Neural cell (in vitro differentiated cells): Measurements from ENCODE around the gene FAR2. TPM values are rescaled to one million over a fixed set of nuclear protein-coding genes. Genes with fewer than 3 reads are reported as not detected.
"Not testable (repeated sequence)": the region's sequence is repeated elsewhere in the genome, so short reads cannot be mapped to it uniquely, and the experiment has no call there.

Experiments
- H2AFZ ChIP-seq: fragments of 200-600, 300-800 bp; sonication (generic), shearing (Covaris generic); 2 replicates; pipeline ENCODE4 v1.6.0; 2014; ENCODE audit warnings: low read depth, mild to moderate bottlenecking, antibody characterized with exemption, low read length, moderate library complexity
- H3F3A ChIP-seq: fragments of 200-600 bp; shearing (Covaris generic); 2 replicates; pipeline ENCODE4 v1.6.1; 2016; ENCODE audit warnings: mild to moderate bottlenecking, moderate library complexity, mixed read lengths, antibody characterized with exemption, low read length; ENCODE audit not compliant: insufficient read depth, poor library complexity, severe bottlenecking
- H3K27ac ChIP-seq: fragments of 200-600, 300-800 bp; sonication (generic), shearing (Covaris generic); 2 replicates; pipeline ENCODE4 v1.5.1; 2014; ENCODE audit warnings: mild to moderate bottlenecking, low read length, moderate library complexity
- H3K27me3 ChIP-seq: fragments of 300-800, 200-600 bp; sonication (generic), shearing (Covaris generic); 2 replicates; pipeline ENCODE4 v1.6.0; 2014; ENCODE audit warnings: mild to moderate bottlenecking, low read depth, low read length, moderate library complexity; ENCODE audit not compliant: insufficient read depth
- H3K36me3 ChIP-seq: fragments of 300-800, 200-600 bp; sonication (generic), shearing (Covaris generic); 2 replicates; pipeline ENCODE4 v1.5.1; 2014; ENCODE audit warnings: mild to moderate bottlenecking, antibody characterized with exemption, low read length, moderate library complexity; ENCODE audit not compliant: insufficient read depth
- H3K4me2 ChIP-seq: fragments of 300-800, 200-600 bp; sonication (generic), shearing (Covaris generic); 2 replicates; pipeline ENCODE4 v1.6.0; 2014; ENCODE audit warnings: mild to moderate bottlenecking, low read length
- H3K4me3 ChIP-seq: fragments of 300-800, 200-600 bp; sonication (generic), shearing (Covaris generic); 2 replicates; pipeline ENCODE4 v1.5.1; 2014; ENCODE audit warnings: mild to moderate bottlenecking, low read length, moderate library complexity
- H3K79me2 ChIP-seq: fragments of 200-600 bp; shearing (Covaris generic); replicated peaks from 2 replicates; pipeline ENCODE4 v1.6.0; 2014; ENCODE audit warnings: mild to moderate bottlenecking, low read length, moderate library complexity; ENCODE audit not compliant: insufficient read depth
- H3K9ac ChIP-seq: fragments of 300-800, 200-600 bp; sonication (generic), shearing (Covaris generic); 2 replicates; pipeline ENCODE4 v1.6.1; 2016; ENCODE audit warnings: mild to moderate bottlenecking, low read length, mixed read lengths
- H3K9me2 ChIP-seq: fragments of 200-600 bp; shearing (Covaris generic); 2 replicates; pipeline ENCODE4 v1.6.1; 2016; ENCODE audit warnings: mild to moderate bottlenecking, low read length, mixed read lengths; ENCODE audit not compliant: insufficient read depth
- H3K9me3 ChIP-seq: fragments of 200-600, 300-800 bp; sonication (generic), shearing (Covaris generic); 2 replicates; pipeline ENCODE4 v1.6.1; 2016; ENCODE audit warnings: mild to moderate bottlenecking, mixed run types, low read length, moderate library complexity, mixed read lengths
- H4K20me1 ChIP-seq: fragments of 200-600 bp; shearing (Covaris generic); 2 replicates; pipeline ENCODE4 v1.6.1; 2016; ENCODE audit warnings: mild to moderate bottlenecking, mixed run types; ENCODE audit not compliant: insufficient read depth
- EZH2 ChIP-seq: fragments of 200-600, 300-800 bp; shearing (Covaris generic), sonication (generic); IDR thresholded peaks from 2 replicates; pipeline ENCODE4 v1.6.1; 2014; ENCODE audit warnings: antibody characterized with exemption, low read length, borderline replicate concordance, mild to moderate bottlenecking; ENCODE audit not compliant: insufficient read depth, poor library complexity, severe bottlenecking
- polyA plus RNA-seq: library from polyadenylated mRNA; depleted of rRNA; stranded (reverse); fragments of >200 nt; gene quantifications from 2 replicates; pipeline ENCODE4 v1.2.3, GENCODE V29; 2014
- TF ChIP-seq, protein P1 (sequence below): IDR thresholded peaks from 2 replicates; pipeline ENCODE4 v1.6.1; 2012; ENCODE audit warnings: borderline replicate concordance

Gene FAR2
- polyA plus RNA-seq, 1 donor from 2014 or later, result 0.99 TPM

DNA sequence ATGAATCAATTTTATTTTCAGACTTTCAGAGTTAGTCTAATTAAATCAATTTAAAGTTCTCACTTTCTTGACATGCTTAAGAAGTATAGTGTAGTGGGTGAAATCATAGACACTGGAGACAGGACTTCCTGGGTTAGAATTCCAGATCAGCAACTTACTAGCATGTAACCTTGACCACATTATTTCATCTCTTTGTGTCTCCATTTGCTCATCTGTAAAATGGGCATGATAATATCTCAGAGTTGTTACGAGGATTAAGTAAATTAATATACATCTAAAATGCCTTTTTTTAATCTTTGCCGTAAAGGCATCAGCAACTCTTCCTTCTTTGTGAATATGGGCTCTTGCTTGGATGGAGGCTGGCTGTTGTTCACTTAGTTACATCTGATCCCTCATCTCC lies 233.2 kb downstream of the FAR2 start (continued):
- TF ChIP-seq, protein P1, sequence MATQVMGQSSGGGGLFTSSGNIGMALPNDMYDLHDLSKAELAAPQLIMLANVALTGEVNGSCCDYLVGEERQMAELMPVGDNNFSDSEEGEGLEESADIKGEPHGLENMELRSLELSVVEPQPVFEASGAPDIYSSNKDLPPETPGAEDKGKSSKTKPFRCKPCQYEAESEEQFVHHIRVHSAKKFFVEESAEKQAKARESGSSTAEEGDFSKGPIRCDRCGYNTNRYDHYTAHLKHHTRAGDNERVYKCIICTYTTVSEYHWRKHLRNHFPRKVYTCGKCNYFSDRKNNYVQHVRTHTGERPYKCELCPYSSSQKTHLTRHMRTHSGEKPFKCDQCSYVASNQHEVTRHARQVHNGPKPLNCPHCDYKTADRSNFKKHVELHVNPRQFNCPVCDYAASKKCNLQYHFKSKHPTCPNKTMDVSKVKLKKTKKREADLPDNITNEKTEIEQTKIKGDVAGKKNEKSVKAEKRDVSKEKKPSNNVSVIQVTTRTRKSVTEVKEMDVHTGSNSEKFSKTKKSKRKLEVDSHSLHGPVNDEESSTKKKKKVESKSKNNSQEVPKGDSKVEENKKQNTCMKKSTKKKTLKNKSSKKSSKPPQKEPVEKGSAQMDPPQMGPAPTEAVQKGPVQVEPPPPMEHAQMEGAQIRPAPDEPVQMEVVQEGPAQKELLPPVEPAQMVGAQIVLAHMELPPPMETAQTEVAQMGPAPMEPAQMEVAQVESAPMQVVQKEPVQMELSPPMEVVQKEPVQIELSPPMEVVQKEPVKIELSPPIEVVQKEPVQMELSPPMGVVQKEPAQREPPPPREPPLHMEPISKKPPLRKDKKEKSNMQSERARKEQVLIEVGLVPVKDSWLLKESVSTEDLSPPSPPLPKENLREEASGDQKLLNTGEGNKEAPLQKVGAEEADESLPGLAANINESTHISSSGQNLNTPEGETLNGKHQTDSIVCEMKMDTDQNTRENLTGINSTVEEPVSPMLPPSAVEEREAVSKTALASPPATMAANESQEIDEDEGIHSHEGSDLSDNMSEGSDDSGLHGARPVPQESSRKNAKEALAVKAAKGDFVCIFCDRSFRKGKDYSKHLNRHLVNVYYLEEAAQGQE, result no peak
- TF ChIP-seq EZH2, result no peak

DNA sequence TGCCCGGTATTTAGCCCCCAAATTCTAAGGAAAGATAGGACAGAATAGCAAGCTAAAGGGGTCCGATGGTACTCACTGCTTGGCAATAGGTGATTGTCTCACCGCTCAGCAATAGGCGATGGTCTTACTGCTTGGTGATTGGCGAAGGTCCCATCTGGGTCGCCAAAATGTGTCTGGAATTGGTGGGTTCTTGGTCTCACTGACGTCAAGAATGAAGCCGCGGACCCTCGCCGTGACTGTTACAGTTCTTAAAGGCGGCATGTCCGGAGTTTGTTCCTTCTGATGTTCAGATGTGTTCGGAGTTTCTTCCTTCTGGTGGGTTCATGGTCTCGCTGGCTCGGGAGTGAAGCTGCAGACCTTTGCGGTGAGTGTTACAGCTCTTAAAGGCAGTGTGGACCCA lies 236.1 kb downstream of the FAR2 start:
- H3K4me2 ChIP-seq, H3K27ac ChIP-seq, H3F3A ChIP-seq, H2AFZ ChIP-seq, H3K79me2 ChIP-seq, H3K36me3 ChIP-seq, H4K20me1 ChIP-seq, H3K9ac ChIP-seq, H3K27me3 ChIP-seq, H3K9me3 ChIP-seq, H3K9me2 ChIP-seq, H3K4me3 ChIP-seq: not testable (repeated sequence)

Other genes with a start within 250 kb of the FAR2 start
- gene ERGIC2, start 231.9 kb downstream of the FAR2 start, polyA plus RNA-seq, result 106 and 133 TPM in 2 replicates